Epidermal melanocyte (primary cell): ENCODE results near the gene CDHR2.

Experiments used
- DNase-seq: peaks from one replicate; pipeline ENCODE4 v3.0.0; 2011; ENCODE audit warnings: low spot score; ENCODE audit not compliant: insufficient read length

CDHR2 gene, protein sequence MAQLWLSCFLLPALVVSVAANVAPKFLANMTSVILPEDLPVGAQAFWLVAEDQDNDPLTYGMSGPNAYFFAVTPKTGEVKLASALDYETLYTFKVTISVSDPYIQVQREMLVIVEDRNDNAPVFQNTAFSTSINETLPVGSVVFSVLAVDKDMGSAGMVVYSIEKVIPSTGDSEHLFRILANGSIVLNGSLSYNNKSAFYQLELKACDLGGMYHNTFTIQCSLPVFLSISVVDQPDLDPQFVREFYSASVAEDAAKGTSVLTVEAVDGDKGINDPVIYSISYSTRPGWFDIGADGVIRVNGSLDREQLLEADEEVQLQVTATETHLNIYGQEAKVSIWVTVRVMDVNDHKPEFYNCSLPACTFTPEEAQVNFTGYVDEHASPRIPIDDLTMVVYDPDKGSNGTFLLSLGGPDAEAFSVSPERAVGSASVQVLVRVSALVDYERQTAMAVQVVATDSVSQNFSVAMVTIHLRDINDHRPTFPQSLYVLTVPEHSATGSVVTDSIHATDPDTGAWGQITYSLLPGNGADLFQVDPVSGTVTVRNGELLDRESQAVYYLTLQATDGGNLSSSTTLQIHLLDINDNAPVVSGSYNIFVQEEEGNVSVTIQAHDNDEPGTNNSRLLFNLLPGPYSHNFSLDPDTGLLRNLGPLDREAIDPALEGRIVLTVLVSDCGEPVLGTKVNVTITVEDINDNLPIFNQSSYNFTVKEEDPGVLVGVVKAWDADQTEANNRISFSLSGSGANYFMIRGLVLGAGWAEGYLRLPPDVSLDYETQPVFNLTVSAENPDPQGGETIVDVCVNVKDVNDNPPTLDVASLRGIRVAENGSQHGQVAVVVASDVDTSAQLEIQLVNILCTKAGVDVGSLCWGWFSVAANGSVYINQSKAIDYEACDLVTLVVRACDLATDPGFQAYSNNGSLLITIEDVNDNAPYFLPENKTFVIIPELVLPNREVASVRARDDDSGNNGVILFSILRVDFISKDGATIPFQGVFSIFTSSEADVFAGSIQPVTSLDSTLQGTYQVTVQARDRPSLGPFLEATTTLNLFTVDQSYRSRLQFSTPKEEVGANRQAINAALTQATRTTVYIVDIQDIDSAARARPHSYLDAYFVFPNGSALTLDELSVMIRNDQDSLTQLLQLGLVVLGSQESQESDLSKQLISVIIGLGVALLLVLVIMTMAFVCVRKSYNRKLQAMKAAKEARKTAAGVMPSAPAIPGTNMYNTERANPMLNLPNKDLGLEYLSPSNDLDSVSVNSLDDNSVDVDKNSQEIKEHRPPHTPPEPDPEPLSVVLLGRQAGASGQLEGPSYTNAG (N-terminal part only)

DNA sequence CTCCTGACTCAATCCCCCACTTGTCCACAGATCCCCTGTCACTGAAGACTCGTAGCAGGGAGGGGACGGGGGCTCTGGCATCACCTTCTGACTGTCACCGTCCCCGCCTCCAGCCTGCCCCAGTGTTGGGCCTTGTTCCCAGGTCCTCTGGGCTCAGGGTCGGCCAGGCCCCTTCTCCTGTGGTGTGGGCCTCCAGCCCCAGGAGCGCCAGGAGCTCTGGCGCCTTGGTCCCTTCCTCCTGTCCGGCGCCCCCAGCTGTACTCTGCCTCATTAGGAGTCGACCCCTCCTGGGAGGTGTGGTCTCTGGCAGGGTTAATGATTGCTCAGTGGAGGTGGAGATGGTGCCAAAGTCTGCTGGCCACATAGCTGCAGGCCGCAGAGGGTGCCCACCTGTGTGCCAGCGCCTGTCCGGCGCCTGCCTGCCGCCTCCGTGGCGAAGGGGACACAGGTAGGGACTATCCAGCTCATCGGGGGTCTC is at the start of gene CDHR2:
TSS of gene CDHR2 (plus strand) at position 376 of the 478 bp plus-strand sequence. CDS start 16,011 bp downstream, outside the sequence.
- DNase-seq, result no peak

DNA sequence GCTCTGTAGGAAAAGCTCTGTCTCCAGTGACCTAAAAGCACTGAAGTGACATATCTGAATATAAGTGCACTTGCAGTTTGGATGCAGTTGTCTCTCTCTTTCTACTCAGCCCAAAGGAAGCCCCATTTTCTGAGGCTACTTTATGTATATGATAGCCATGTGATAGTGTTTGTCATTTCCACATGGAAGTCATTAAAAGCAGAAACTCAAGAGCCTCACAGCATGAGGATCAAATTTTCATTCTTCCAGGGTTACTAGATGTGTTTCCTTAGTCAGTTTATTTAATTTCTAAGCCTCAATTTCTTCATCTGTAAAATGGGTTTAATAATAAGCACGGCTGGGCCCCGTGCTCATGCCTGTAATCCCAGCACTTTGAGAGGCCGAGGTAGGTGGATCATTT is 48.6 kb upstream of the CDHR2 start:
- no peak for DNase-seq

DNA sequence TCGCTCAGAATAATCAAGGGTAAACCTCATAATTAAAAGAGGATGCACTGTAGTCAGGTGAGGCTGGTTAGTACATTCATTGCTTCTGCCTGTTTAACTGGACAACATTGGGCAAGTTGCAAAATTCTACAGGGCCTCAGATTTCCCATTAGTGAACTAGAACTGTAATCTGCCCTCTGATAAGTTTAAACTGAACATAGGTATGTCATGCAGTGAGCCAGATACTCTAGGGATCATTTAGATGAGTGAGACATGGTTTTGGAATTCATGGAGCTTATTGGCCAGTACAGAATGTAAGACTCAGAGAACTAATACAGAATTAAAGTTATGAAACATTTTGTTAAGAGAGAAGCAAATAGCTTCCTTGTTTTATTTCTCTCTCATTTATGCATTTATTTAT is 47.8 kb upstream of the CDHR2 start:
- no peak for DNase-seq

DNA sequence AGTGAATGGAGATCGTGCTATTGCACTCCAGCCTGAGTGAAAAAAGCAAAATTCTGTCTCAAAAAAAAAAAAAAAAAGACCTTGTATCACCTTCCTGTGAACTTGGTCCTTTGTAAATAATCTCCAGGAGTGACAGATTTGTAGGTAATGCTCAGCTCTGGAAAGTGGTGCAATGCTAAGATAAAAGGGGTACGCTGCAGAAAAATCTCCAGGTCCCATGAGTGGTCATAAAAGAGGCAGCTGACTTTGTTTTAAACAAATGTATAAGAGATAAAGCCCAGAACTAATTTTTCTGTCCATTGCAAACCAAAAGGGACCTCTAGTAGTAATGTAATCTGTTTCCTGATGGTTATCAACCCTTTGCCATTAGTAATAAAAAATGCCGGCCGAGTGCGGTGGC is 45.6 kb upstream of the CDHR2 start:
- no peak for DNase-seq

DNA sequence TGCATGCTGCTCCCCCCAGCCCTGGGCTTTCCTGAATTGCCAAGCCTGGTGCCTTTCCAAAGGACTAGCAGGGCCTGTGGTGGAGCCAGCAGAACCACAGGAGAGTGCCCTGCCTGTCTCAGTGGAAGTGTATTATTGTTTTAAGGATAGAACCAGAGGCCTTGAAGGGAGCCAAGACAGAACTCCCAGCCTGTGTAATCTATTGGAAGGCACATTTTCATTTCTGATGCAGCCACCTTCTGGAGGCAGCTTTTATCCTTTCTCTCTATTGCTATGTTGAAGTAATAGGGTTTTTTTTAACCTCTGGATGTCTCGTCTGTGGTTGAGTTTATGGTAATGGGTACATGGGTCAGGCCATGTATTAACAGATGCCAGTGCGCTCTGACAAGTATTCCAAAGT is 41.2 kb upstream of the CDHR2 start:
- DNase-seq, result no peak

DNA sequence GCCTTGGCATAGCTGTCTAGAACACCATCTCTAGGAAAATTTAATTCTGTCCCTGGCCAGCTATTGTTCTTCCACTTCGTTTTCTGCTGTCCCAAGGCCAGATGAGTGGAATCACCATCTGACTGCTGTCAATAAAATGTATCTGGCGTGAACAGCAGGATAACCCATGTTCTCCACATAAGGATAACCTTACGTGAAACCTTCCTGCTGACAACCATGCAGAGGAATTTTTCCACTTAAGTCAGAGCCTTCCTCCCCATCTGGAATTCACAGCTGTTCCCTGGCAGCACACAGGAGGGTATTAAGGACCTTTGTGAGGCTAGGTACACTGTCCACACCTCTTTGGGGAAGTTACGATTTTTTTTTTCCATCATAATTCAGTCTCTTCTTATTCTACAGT is 40.5 kb upstream of the CDHR2 start:
- DNase-seq, result no peak

DNA sequence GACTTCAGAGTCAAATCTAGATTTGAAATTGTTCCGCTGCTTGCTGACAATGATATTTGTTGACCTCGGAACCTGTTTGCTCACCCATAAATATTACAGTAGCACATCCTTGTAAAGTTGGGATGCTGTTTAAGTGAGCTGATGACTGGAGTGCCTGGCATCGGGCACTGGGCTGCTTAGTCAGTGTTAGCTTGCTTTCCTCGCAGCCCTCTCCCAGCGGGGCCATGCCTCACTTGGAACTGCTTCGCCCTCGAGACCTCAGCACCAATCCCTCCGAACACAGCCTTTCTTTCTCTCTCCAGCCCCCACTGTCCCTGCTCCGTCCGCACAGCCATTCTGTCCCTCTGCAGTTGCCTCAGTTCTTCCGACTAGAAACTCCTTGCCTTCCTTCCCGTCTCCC is 35.4 kb upstream of the CDHR2 start:
- DNase-seq, result no peak

DNA sequence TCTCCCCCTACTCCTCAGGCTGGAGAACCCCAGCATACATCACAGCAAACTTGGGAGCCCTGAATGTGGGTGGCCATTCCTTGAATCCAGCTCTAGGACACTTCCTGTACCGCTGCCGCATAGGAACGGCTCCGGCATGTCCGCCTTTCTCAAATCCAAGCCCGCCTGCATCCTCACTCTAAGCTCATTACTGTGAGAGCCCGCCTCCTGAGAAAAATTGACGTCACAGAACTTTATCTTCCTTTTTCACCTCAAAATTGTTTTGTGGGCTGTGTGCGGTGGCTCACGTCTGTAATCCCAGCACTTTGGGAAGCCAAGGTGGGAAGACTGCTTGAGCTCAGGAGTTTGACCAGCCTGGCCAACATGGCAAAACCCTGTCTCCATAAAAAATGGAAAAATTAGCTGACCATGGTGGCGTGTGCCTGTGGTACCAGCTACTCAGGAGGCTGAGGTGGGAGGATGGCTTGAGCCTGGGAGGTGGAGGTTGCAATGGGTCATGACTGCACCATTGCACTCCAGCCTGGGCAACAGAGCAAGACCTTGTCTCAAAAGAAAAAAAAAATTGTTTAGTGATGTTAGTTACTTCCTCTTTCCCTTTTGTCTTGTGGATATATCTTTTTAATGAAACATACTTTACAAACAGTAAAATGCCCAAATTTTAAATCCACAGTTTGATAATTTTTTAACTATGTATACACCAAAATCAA is 34.7 kb upstream of the CDHR2 start:
- DNase-seq, result no peak

DNA sequence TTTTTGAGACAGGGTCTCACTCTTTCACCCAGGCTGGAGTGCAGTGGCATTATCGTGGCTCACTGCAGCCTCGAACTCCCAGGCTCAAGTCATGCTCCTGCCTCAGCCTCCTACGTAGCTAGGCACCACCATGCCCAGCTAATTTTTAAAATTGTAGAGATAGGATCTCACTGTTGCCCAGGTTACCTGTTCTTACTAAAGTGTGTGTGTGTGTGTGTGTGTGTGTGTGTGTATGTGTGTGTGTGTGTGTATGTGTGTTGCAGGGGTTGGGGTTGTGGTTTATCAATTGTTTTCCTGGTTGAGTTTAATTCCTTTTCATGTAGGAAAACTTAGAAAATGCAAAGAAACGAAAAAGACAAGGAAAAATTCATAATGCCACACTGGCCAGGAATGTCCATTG is 33.7 kb upstream of the CDHR2 start:
- no peak for DNase-seq

DNA sequence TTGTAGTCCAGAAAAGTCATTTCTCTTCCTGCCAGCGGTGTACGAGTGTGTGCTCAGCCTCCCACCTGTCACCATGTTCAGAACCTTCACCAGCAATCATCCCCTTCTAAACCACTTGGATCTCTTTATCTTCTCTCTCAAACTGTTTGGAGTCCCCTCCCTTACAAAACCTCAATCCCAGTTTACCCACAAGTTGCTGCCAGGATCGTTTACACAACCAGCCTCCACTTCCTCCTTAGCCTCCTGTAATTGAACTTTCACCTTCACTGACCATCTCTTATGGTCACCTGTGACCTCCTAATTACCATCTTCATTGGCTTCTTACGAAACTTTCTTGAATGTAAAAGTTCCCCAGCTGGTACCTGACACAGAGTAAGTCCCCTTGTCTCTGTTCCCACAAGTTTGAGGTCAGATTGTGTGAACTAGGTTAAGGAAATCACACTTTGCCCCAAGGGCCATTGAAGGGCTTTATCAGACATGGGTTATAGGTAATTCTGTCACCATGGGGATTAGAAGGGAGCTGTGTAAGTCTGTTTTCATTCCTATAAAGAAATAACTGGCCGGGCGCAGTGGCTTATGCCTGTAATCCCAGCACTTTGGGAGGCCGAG is 32.0 kb upstream of the CDHR2 start:
- no peak for DNase-seq

DNA sequence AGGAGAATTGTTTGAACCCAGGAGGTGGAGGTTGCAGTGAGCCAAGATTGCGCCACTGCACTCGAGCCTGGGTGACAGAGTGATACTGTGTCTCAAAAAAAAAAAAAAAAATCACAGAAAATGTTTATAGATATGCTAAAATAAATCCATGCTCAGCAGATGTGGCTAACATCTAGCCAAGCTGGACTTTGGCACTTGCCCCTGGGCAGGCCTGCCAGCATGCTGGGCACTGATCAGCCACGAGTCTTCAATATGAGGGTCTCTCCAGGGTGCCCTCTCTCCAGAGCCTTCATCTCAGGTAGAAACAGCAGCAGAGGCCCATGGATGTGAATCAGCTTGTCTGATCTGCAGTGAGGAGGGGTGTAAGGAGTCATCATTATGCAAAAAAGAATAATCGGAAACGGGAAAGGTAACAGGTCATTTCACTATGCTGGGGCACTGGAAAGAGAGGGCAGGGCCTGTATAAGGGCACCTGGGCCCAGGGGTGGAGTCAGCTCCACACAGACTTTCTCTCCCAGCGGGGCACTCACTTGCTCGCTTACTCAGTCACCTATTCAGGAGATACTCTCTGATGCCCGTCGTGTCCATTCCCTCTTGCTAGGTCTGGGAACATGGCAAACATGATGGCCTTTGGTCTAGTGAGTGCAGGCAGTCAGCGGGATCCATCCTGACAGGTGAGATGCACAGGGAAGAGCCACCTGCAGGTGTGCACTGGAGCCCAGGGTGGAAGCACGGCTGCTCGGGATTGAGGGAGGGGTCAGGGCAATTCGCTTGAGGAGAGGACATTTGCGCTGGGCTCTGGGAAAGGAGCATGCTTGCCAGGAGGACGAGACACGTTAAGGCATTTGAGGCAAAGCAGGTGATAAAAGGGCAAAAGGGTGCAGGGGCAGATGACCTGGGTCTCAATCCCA is 29.1 kb upstream of the CDHR2 start:
- DNase-seq, result no peak

DNA sequence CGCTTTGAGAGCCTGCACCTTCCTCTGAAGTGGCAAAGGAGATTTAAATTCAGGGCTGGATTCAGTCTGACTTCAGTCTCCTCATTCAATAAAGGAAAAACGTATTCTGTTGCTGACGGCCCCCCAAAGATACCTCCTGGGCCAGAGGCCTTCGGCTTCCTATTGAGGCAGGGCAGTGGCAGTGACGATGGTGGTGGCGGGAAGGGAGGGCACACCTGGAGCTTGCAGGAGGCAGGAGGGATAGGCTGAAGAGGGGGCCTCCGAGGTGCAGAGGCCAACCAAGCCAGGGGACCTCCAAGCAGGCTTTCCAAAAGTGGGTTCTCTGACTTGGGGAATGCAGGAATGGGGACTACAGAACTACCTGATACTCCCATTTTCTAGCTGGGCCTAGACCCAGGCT is 27.9 kb upstream of the CDHR2 start:
- no peak for DNase-seq

DNA sequence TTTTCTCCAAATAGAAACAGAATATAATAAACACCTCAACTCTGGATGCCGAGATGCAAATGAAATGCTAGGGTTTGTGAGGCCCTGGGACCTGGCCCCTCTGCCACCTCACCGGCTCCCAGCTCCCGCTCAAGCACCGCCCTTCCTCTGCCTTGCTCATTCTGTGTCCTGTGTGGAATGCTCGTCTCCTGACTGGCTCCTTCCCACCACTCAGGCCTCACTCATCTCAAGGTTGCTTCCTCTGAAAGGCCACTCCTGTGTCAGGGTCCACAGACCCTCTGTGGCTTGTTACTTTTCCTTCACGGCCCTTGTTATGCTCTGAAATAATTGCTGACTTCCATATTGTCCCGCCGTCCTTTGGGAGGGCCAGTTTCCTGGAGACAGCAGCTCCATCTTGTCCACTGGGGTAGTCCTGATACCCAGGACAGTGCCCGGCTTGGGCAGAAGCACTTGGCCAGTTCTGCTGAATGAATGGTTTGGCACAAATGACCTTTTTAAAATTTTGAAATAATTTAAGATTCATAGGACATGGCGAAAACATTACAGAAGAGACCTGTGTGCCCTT is 27.4 kb upstream of the CDHR2 start:
- DNase-seq, result no peak

DNA sequence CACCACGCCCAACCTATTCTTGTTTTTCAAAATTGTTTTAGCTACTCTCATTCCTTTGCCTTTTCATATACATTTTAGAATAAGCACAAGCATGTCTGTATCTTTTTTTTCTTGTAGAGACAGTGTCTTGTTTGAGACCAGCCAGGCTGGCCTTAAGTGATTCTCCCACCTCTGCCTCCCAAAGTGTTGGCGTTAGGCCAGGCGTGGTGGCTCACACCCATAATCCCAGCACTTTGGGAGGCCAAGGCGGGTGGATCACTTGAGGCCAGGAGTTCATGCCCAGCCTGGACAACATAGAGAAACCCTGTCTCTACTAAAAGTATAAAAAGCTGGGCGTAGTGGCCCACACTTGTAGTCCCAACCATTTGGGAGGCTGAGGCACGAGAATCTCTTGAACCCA is 25.0 kb upstream of the CDHR2 start:
- DNase-seq, result no peak

DNA sequence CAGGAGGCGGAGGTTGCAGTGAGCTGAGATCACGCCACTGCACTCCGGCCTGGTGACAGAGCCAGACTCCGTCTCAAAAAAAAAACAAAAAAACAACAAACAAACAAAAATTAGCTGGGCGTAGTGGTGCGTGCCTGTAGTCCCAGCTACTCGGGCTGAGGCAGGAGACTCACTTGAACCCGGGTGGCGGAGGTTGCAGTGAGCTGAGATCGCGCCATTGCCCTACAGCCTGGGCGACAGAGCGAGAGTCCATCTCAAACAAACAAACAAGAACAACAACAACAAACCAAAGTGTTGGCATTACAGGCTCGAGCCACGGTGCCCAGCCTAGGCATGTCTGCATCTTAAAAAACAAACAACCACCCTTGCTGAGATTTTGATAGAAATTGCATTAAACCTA is 24.2 kb upstream of the CDHR2 start:
- DNase-seq, result no peak

DNA sequence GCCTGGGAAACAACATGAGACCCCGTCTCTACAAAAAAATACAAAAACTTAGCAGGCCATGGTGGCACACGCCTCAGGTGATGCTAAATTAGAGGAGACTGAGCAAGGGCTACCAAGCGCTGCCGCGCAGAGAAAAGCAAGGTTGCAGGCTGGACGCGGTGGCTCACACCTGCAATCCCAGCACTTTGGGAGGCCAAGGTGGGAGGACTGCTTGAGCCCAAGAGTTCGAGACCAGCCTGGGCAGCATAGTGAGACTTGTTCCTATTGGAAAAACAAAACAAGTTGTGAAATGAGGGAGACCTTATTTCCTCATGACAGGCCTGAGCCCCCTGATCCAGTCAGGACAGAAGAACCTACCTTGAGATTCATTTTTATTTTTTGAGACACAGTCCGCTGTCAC is 23.5 kb upstream of the CDHR2 start:
- DNase-seq, result no peak

DNA sequence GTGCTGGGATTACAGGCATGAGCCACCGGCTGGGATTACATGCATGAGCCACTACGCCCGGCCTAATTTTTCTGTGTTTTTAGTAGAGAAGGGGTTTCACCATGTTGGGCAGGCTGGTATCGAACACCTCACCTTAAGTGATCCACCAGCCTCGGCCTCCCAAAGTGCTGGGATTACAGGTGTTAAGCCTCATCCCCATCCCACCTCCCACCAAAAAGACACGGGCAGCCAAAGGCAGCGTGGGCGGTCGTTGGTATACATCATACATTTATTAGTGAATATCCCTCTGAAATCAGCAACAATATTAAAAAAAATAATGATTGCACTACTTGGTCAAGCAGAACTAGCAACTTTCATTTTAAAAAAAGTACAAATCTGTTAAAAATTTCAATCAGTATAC is 22.7 kb upstream of the CDHR2 start:
- no peak for DNase-seq

DNA sequence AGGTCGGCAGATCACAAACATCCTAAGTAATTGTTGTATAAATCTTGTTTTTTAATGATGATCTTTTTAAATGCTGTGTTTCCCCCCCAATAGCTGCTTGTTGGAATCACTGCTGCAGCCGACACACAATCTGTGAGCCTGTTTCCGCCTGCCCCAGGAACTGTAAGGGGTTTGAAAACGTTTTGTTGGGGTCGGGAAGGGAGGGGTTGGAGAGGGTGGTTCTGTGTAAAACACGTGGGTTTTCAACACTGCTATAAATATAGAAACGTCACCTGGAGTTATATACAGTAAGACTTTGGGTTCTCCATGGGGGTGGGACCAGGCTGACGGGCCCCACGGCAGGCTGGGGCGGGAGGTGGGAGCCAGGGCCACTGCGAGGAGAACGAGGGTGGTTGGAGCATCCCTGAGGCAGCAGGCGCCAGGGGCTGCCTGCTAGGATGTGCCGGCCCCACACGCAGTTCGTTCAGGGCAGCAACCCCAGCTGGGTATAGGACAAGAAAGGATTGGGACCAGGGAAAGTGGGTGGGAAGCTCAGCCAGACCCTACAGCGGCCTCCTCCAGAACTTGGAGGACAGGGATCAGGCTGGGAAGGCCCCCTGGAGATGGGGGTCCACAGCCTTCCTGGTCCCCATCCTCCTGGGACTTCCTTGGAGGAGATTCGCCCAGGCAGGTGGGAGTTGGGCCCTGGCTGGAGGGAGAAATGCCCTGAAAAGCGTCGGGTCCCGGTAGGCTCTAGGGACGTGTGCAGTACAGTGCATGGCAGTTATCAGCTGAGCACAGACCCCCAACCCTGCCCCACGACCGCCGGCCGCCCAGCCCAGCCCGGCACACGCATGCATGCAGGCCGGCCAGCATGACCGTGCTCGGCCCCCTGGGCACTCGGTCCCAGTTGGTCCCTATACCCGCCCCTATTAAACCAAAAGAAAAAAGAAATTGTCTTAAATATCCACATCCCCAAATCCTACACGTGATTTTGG is 21.6 kb upstream of the CDHR2 start:
- DNase-seq, result no peak
